Neural progenitor cell (in vitro differentiated cells): ENCODE results near the gene BCAS3. TPM values are rescaled to one million over a fixed set of nuclear protein-coding genes. Genes with fewer than 3 reads are reported as not detected.

ENCODE experiments used
- DNase-seq: peaks from one replicate; pipeline ENCODE4 v3.0.0-alpha.2; 2016; ENCODE audit warnings: low spot score
- H2AFZ ChIP-seq: fragments of 200-600 bp; sonication (generic); replicated peaks from 2 replicates; pipeline ENCODE4 v1.6.1; 2016; ENCODE audit warnings: antibody characterized with exemption
- H3F3A ChIP-seq: fragments of 200-600 bp; sonication (generic); 2 replicates; pipeline ENCODE4 v1.6.1; 2016; ENCODE audit warnings: antibody characterized with exemption, low read depth
- H3K27ac ChIP-seq: fragments of 200-600 bp; sonication (generic); 2 replicates; pipeline ENCODE4 v1.5.1; 2016; ENCODE audit warnings: mild to moderate bottlenecking
- H3K27me3 ChIP-seq: fragments of 200-600 bp; sonication (generic); 2 replicates; pipeline ENCODE4 v1.6.1; 2016; ENCODE audit warnings: mild to moderate bottlenecking, moderate library complexity
- H3K36me3 ChIP-seq: fragments of 200-600 bp; sonication (generic); 2 replicates; pipeline ENCODE4 v1.5.1; 2016
- H3K4me1 ChIP-seq: fragments of 200-600 bp; sonication (generic); 2 replicates; pipeline ENCODE4 v1.6.1; 2016; ENCODE audit warnings: mixed run types
- H3K4me2 ChIP-seq: fragments of 200-600 bp; sonication (generic); 2 replicates; pipeline ENCODE4 v1.6.1; 2016
- H3K4me3 ChIP-seq: fragments of 200-600 bp; sonication (generic); 2 replicates; pipeline ENCODE4 v1.5.1; 2016
- H3K79me2 ChIP-seq: fragments of 200-600 bp; sonication (generic); 2 replicates; pipeline ENCODE4 v1.6.1; 2016; ENCODE audit warnings: low read depth
- H3K9ac ChIP-seq: fragments of 200-600 bp; sonication (generic); 2 replicates; pipeline ENCODE4 v1.6.1; 2016
- H3K9me3 ChIP-seq: fragments of 200-600 bp; sonication (generic); 2 replicates; pipeline ENCODE4 v1.5.1; 2016; ENCODE audit warnings: low read depth
- H4K20me1 ChIP-seq: fragments of 200-600 bp; sonication (generic); 2 replicates; pipeline ENCODE4 v1.6.1; 2016; ENCODE audit warnings: low read depth
- H3K27ac Mint-ChIP-seq: 3 replicates; pipeline ENCODE4 v1.8.0; 2021; ENCODE audit warnings: mixed read lengths
- H3K27me3 Mint-ChIP-seq: 2 replicates; pipeline ENCODE4 v1.8.0; 2022; ENCODE audit warnings: low read depth, mild to moderate bottlenecking, inconsistent platforms, moderate library complexity, mixed read lengths; ENCODE audit not compliant: insufficient read depth
- H3K36me3 Mint-ChIP-seq: 3 replicates; pipeline ENCODE4 v1.8.0; 2021; ENCODE audit warnings: mixed read lengths
- H3K4me1 Mint-ChIP-seq: 3 replicates; pipeline ENCODE4 v1.8.0; 2021; ENCODE audit warnings: mixed read lengths
- H3K4me3 Mint-ChIP-seq: 3 replicates; pipeline ENCODE4 v1.8.0; 2021; ENCODE audit warnings: mild to moderate bottlenecking, moderate library complexity, mixed read lengths
- H3K9me3 Mint-ChIP-seq: 3 replicates; pipeline ENCODE4 v1.8.0; 2020; ENCODE audit warnings: mixed read lengths
- CTCF ChIP-seq: fragments of 200-600 bp; sonication (generic); IDR thresholded peaks from 2 replicates; pipeline ENCODE4 v1.5.1; 2017; ENCODE audit warnings: antibody characterized with exemption, mild to moderate bottlenecking
- EZH2 ChIP-seq: fragments of 200-600 bp; sonication (generic); IDR thresholded peaks from 2 replicates; pipeline ENCODE4 v1.6.1; 2017; ENCODE audit warnings: antibody characterized with exemption, mild to moderate bottlenecking, moderate library complexity
- EZH2phosphoT487 ChIP-seq: fragments of 200-600 bp; sonication (generic); IDR thresholded peaks from 2 replicates; pipeline ENCODE4 v1.6.1; 2017; ENCODE audit warnings: antibody characterized with exemption
- total RNA-seq: library from RNA; depleted of rRNA; stranded (reverse); fragments of >200 nt; gene quantifications from 2 replicates; pipeline ENCODE4 v1.2.3, GENCODE V29; 2015; ENCODE audit warnings: low replicate concordance

BCAS3 gene
- total RNA-seq, 1 donor from 2014 or later: 60.9 TPM

DNA sequence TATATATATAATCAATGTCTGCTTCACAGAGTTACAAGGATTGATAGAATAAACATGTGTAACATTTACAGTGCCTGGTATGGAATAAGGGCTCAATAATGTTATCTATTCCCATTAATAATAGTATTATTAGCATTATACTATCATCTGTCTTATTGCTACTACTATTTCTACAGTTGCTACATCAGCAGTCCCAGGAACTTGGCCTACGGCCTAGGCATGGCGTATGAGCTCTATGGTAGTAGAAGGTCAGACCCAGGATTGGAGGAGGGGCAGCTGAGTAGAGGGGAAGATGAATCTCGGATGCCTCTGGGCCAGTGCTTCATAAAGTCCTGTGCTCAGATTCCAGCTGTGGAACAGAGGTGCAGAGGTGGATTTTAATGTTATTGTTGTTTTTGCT is 575.7 kb downstream of the BCAS3 start:
- no peaks in the 10 kb centered on the region for H3K36me3 ChIP-seq
- peak overlapping the region; percentile 58 for H3K4me2 ChIP-seq
- H4K20me1 ChIP-seq: no peaks in the 10 kb centered on the region
- no peaks in the 10 kb centered on the region for H3K79me2 ChIP-seq
- no peak overlapping the region for H3K4me3 ChIP-seq
- no peaks in the 10 kb centered on the region for H3K9me3 Mint-ChIP-seq
- no peaks in the 10 kb centered on the region for H3K9me3 ChIP-seq
- H3K4me1 ChIP-seq: peaks cover 10% of the 10 kb centered on the region
- no peak overlapping the region for H3K4me3 Mint-ChIP-seq
- no peak overlapping the region for H3K27ac ChIP-seq
- H3K27me3 Mint-ChIP-seq: no peaks in the 10 kb centered on the region
- DNase-seq: no peak
- H3F3A ChIP-seq: peaks cover 16% of the 10 kb centered on the region
- no peak for TF ChIP-seq CTCF
- TF ChIP-seq EZH2phosphoT487: no peak
- TF ChIP-seq EZH2: no peak
- H3K4me1 Mint-ChIP-seq: peaks cover 23% of the 10 kb centered on the region
- no peak overlapping the region for H3K9ac ChIP-seq
- H3K27ac Mint-ChIP-seq: peak overlapping the region; percentile 23
- H2AFZ ChIP-seq: no peak overlapping the region
- H3K36me3 Mint-ChIP-seq: no peaks in the 10 kb centered on the region
- H3K27me3 ChIP-seq: no peaks in the 10 kb centered on the region

- no peaks in the 10 kb centered on the region for H3K9me3 Mint-ChIP-seq
- H3K27me3 Mint-ChIP-seq: no peaks in the 10 kb centered on the region
- Histone ChIP-seq H3K4me1 (peaks cover 10% of the 10 kb centered on the region), H3K36me3 (no peaks in the 10 kb centered on the region), H3K4me3 (no peak overlapping the region), H4K20me1 (no peaks in the 10 kb centered on the region), H2AFZ (no peak overlapping the region), H3K27me3 (no peaks in the 10 kb centered on the region), H3K9me3 (no peaks in the 10 kb centered on the region), H3K4me2 (peak overlapping the region; percentile 58), H3K27ac (peak overlapping the region; percentile 83), H3F3A (peaks cover 16% of the 10 kb centered on the region), H3K79me2 (no peaks in the 10 kb centered on the region), H3K9ac (no peak overlapping the region)
- no peak for TF ChIP-seq EZH2
- no peak for TF ChIP-seq CTCF
- no peak for TF ChIP-seq EZH2phosphoT487
- no peak overlapping the region for H3K4me3 Mint-ChIP-seq
- DNase-seq: peak; percentile 23
- peak overlapping the region; percentile 23 for H3K27ac Mint-ChIP-seq
- peaks cover 23% of the 10 kb centered on the region for H3K4me1 Mint-ChIP-seq
- H3K36me3 Mint-ChIP-seq: no peaks in the 10 kb centered on the region
Measured at GRCh38 chr17:61253937-61254574, 576.4 kb downstream of the BCAS3 start.

DNA sequence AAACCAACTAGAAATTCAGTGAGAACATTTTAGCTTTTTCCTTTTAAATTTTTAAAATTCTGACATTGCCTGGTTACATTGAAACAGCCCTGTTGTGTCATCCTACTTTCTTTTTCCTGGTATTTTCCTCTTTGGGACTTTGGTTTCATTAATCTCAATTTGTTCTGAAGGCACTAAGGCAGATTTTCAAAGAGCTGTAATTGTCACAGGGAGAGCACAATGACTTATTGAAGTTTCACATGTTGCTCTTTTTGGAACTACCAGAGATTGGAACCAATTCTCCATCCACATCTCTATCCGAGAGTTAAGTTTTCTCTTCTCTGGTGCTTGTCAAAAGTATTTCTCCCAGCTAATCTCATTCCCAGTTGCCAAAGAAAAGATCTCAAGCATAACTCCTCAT is 577.3 kb downstream of the BCAS3 start:
- Mint-ChIP-seq H3K9me3 (no peaks in the 10 kb centered on the region), H3K27ac (no peak overlapping the region), H3K4me1 (peaks cover 23% of the 10 kb centered on the region), H3K27me3 (no peaks in the 10 kb centered on the region), H3K4me3 (no peak overlapping the region), H3K36me3 (no peaks in the 10 kb centered on the region)
- Histone ChIP-seq H3K79me2 (no peaks in the 10 kb centered on the region), H3K9me3 (no peaks in the 10 kb centered on the region), H2AFZ (no peak overlapping the region), H3K9ac (no peak overlapping the region), H3K4me3 (no peak overlapping the region), H3K27me3 (no peaks in the 10 kb centered on the region), H3K4me2 (no peak overlapping the region), H3F3A (peaks cover 16% of the 10 kb centered on the region), H3K4me1 (peaks cover 10% of the 10 kb centered on the region), H3K36me3 (no peaks in the 10 kb centered on the region), H3K27ac (no peak overlapping the region), H4K20me1 (no peaks in the 10 kb centered on the region)
- DNase-seq: no peak
- TF ChIP-seq EZH2 (no peak), EZH2phosphoT487 (no peak), CTCF (no peak)
